Activated T-cell treated with anti-CD3 and anti-CD28 coated beads for 24 hours (primary cell): ENCODE results near the gene IFT57.
A peak's percentile ranks its signal among the peaks of the same experiment; 100 is the strongest.

Source experiments
- DNase-seq: peaks from one replicate; pipeline ENCODE4 v3.0.0-alpha.2; 2020; ENCODE audit warnings: low read depth

IFT57 gene

DNA sequence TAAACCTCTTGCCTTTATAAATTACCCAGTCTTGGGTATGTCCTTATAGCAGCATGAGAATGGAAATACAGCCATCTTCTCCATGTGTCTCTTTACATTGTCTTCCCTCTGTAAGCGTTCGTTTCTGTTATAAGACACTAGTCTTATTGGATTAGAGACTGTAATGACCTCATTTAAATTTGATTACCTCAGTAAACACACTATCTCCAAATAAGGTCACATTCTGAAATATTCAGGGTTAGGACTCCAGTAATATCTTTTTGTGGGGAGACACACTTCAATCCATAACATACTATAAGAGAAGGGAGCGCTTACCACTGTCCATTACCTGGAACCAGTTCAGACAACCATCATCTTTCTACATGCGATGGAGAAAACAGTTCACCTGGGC lies 97.1 kb downstream of the IFT57 start:
- DNase-seq: no peak

DNA sequence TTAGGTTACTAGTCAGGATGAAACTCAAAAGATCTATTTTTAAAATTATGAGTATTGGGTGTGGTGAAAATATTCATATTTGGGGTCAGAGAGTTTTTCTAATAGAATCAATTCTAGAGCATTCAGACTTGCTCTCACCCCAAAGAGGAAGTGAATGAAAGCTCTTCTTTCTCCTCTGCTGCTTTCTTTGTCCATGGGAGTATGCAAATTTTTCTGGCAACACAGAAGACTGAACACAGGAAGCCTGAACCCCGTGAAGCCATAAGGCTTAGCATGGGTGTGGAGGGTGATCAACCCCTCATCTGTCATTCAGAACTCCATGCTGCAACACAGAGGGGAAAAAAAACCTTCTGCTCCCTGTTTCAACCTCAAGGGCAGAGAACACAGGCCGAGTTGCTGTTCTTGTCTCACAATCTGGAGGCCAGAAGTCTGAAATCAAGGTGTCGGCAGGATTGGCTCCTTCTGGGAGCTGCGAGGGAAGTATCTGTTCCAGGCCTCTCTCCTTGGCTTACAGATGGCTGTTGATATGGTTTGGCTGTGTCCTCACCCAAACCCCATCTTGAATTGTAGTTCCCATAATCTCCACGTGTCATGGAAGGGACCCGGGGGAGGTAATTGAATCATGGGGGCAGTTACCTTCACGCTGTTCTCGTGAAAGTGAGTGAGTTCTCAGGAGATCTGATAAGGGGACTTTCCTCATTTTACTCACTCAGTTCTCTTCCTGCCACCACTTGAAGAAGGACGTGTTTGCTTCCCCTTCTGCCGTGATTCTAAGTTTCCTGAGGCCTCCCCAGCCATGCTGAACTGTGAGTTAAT lies 97.7 kb downstream of the IFT57 start:
- DNase-seq: peak; percentile 71

DNA sequence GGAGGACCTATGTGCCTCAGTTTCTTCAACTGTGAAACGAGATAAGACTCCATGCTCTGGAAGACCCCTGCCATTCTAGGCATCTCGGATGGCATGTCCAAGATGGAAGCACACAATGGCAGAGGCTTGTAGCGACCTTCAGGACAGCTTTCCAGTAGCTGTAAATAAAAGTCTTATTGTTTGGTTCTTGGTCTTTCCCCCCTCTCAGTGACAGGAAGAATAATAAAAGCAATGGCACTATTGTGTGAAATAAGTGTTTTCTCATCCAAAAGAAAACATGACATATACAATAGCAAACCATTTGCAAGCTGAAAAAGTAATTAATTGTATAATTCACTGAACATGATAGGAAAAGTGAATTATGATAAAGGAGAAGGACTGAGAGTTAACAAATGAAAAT lies 98.9 kb downstream of the IFT57 start:
- no peak for DNase-seq

DNA sequence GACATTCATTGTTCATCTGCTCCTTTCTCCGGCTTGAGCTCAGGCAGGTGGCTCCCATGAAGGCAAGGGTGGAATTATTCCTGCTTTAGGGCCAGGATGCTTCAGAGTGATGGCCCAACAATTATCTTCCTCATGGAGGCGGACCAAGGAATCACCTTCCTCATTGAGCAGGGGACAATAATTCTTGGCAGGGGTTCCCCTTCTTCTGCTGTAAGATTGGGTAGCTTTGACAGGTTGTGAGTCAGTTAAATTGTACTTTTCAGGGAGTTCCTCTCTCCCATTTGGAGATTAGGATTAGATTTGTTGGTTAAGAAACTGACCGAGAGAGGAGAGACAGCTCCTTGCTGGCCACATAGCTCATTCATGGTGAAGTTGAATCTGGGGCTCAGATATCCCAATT lies 99.9 kb downstream of the IFT57 start:
- no peak for DNase-seq

DNA sequence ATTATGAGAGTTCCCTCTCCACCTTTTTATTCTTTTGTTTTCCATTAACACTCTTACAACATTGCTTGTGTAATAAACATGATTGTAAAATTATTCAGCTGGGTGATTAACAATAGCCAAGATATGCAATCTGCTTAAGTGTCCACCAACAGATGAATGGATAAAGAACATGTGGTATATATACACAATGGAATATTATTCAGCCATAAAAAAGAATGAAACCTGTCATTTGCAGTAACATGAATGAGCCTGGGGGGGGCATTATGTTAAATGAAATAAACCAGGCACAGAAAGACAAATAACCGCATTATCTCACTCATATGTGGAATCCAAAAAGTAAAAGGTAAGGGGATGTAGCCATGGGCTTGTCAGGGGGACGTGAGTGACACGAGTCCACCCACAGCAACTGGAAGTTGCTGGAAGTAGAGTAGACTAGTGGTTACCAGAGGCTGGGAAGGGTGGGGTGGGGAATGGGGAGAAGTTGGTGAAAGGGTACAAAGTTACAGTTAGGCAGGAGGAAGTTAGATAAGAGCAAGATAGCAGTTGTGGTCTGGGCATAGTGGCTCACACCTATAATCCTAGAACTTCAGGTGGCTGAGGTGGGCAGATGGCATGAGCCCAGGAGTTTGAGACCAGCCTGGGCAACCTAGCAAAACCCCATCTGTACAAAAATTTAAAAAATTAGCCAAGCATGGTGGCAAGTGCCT lies 102.7 kb downstream of the IFT57 start:
- no peak for DNase-seq

DNA sequence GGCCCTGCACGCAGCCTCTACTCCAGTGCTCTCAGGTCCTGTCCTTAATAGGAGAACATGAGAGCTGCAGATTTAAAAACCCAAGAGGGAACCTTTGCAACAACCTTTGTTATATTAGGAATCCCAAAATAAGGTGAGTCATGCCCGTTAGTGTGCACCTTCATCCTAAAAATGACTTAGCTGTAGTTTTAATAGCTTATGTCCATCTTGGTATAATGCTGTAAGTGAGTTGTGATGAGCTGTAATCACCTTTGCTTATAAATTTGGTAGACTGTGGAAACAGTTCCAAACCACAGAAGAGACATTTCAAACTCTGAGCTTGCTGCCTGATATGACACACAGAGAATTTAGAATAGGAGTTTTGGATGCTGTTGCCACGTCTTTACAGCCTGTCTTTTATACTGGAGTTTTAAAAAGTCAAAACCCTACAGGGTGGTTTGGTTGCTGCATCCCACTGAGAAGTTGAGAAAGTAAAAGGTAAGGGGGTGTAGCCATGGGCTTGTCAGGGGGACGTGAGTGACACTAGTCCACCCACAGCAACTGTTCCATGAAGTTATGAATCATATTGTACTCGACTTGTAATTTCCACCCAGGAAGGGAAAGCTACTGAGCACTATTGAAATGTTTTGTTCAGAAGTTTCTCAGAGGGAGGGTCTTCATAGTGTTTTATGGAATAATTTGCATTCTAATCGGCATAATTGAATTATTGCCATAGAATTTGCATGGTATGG lies 104.0 kb downstream of the IFT57 start:
- no peak for DNase-seq

DNA sequence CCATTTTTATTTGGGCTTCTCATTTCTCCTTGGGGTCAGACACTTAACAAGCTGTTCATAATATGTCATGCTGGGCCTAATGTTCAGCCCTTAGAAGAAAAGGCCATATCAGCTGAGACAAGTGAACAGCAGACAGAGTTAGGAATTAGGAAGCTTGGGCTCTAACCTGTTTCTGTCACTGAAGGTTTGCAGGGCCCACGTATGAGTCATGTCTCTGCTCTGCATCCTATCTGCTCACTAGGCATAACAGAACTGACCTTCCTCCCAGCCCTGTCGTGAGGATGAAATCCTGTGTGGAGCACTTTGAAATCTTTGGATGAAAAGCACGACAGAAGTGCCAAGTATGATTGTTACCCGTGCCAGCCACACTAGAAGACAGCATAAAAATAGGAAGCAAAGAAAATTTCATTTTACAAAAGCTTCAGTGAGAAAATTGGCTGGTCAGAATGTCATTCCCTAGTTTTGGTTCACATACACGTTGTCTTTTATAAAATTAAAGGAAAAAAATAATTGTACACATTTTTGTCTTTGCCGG lies 104.9 kb downstream of the IFT57 start:
- DNase-seq: no peak

DNA sequence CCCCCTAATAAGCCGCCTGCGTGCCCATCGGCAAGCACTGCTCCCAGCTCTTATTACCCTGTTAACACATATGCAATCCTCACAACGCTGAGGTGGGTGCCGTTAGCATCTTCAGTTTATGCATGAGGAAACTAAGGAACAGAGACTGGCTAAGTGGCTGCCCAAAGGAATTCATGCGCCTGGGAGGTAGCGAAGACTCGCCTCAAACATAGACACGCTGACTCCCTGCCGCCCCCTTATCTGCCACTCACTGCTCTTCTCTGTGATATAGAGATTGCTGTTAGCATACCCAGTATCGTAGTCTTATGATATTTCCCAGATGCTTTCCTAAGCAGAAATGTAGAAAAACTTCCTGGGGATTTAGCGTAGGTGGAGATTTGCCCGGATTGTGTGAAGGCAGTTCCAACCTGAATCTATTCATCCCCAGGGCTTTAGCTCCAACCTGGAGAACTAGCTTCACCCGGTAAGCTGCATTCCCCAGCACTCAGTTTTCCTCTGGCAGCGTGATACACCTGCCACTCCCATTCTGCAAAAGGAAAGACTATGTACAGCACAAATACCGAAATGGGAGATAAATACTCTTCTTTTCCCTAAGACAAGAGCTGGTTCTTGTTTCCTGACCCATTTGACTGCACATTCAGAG lies 107.7 kb downstream of the IFT57 start:
- no peak for DNase-seq

DNA sequence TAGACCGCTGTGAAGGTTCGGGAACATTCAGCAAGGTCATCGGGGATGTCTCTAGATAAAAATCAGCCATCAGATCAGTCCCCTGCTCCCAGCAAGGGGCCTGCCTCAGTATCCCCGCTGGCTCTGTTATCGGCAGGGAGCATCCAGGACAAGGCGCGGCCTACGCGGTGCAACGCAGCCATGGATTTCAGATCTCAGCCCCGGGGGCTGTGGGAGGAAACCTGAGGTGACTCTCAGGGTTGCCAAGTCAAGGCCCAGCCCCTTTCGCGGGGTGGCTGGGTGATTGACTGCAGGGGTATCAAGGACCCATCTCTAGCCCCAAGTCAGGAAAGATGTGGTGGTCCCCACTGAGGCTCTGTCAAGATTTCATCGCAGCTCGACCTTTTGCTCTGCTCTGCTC lies 108.2 kb downstream of the IFT57 start:
- DNase-seq: no peak

DNA sequence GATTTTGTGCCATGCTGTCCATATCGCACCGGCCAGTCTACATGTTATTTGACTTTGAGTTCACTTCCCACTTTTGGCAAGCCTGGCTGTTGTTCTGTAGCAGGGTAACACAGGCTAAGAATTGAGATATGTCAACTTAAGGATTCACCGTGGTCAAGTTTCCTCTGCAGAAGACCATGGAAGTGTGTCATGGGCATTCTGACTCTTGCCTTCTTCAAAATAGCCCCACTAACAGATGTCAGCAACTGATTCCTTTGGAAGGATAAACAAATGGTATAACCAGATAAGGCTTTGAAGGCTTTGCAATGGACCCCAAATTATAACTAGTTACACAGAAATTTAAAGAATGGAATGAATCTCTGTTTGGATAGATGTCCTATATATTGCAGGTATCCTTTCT lies 111.3 kb downstream of the IFT57 start:
- DNase-seq: no peak
